Measurements from ENCODE around the gene HOXA3. TPM values are rescaled to one million over a fixed set of nuclear protein-coding genes. Genes with fewer than 3 reads are reported as not detected.

The HOXA3 gene
- total and polyA plus RNA-seq, 9 of the 15 experiments (the other 6 are each of a cell fraction or from before 2014, with no cell fraction given), result 0.04 to 0.13 TPM; not detected in 7

GRCh38 chr7:27169658-27170425, 17.5 kb upstream of the HOXA3 start (continued):
- no peak for TF ChIP-seq E4F1 (CRISPR knock-in tag; IDR thresholded peaks at IDR 0.05; ENCODE audit: borderline replicate concordance)

GRCh38 chr7:27168265-27168947, 16.0 kb upstream of the HOXA3 start:
- ATAC-seq (no peak), FAIRE-seq (no peak), DNase-seq (ENCODE audit: extremely low read depth in 1 of 4, low spot score in 3 of 4) (no peak)
- no TSS peak for BruUV-seq (replicated peaks)
- intact Hi-C loops (cut with micrococcal nuclease) (no loop called here), in situ Hi-C loops (cut with MboI) (loop anchor here (5.0 to 25.0 kb wide), 4 partner anchors 656 to 1281 kb away; no protein-coding TSS in a partner anchor)
- no peaks in the 10 kb centered on the region for H3K9me1 ChIP-seq (ENCODE audit: control insufficient read depth, insufficient read depth, low read length)
- H3K27me3 ChIP-seq (ENCODE audit: control insufficient read depth in 2 of 2, insufficient read depth in 2 of 2, low read length in 2 of 2), result peaks cover 33 to 79% of the 10 kb centered on the region in 2 experiments
- H3K9ac ChIP-seq (ENCODE audit: insufficient read depth in 1 of 2, low read depth in 2 of 2, low read length in 2 of 2), result no peak overlapping the region
- H3K4me1 ChIP-seq (replicated peaks in 1 of 2; ENCODE audit: control insufficient read depth in 2 of 2, insufficient read depth in 2 of 2, low read length in 2 of 2), result peaks cover 0 to 13% of the 10 kb centered on the region in 2 experiments; a peak in 2 of 5 replicates
- H3K79me2 ChIP-seq (ENCODE audit: control insufficient read depth, insufficient read depth, low read length), result no peaks in the 10 kb centered on the region
- no peaks in the 10 kb centered on the region for H4K20me1 ChIP-seq (replicated peaks; ENCODE audit: control insufficient read depth, insufficient read depth, low read length)
- CTCF ChIA-PET (ENCODE audit: low intra/inter-chr PET ratio), result no interaction called here
- no peaks in the 10 kb centered on the region for H3K9me3 ChIP-seq (replicated peaks; ENCODE audit: control insufficient read depth, insufficient read depth, low read depth, low read length)
- H3K27ac ChIP-seq (ENCODE audit: extremely low read depth, low read depth, low read length), result no peak overlapping the region
- H3K4me3 ChIP-seq, result no peak overlapping the region
- no peak overlapping the region for H2AFZ ChIP-seq (ENCODE audit: low read depth, low read length)
- TF ChIP-seq CEBPZ (IDR thresholded peaks at IDR 0.05; ENCODE audit: borderline replicate concordance, low read depth, low read length), result no peak
- TF ChIP-seq CHCHD3 (CRISPR knock-in tag; IDR thresholded peaks at IDR 0.05), result no peak
- TF ChIP-seq SIX5 (IDR thresholded peaks at IDR 0.05; ENCODE audit: borderline replicate concordance in 1 of 2, insufficient read depth in 1 of 2, low read depth in 1 of 2, low read length in 2 of 2), result no peak
- no peak for TF ChIP-seq ZNF699 (CRISPR knock-in tag; IDR thresholded peaks at IDR 0.05; ENCODE audit: insufficient replicate concordance)
- TF ChIP-seq ZBTB17 (CRISPR knock-in tag; IDR thresholded peaks at IDR 0.05), result no peak
- TF ChIP-seq ZBTB2 (IDR thresholded peaks at IDR 0.05), result no peak
- TF ChIP-seq ETV1 (tag; conservative IDR thresholded peaks at IDR 0.05; ENCODE audit: low read depth), result no peak
- H3K36me3 ChIP-seq (ENCODE audit: control insufficient read depth, insufficient read depth, low read length), result no peaks in the 10 kb centered on the region
- POLR2A ChIA-PET, result no interaction called here
- no peak overlapping the region for H3K4me2 ChIP-seq (ENCODE audit: insufficient read depth, low read length)
- WGBS (ENCODE audit: insufficient coverage, low coverage, missing lambda C conversion rate), result 9% methylated on average over 20 of the region's 25 CpGs

Measured in K562 (cell line).